Breast epithelium (tissue), 3 donors: ENCODE results near the gene FBN1.

ENCODE experiments used
- CTCF ChIP-seq, 3 donors: fragments of 450-650 bp; IDR thresholded peaks; one replicate each; pipeline ENCODE4 v1.5.1; 2016 to 2017; ENCODE audit warnings: antibody characterized with exemption in 3 of 3, mild to moderate bottlenecking in 3 of 3, moderate library complexity in 3 of 3
- POLR2A ChIP-seq: fragments of 450-650 bp; IDR thresholded peaks from one replicate; pipeline ENCODE4 v1.6.1; 2016; ENCODE audit warnings: antibody characterized with exemption, mild to moderate bottlenecking, moderate library complexity
- POLR2AphosphoS5 ChIP-seq, 3 donors: sonication (generic); formaldehyde crosslinking; IDR thresholded peaks; one replicate each; pipeline ENCODE4 v1.6.1; 2017; ENCODE audit warnings: antibody characterized with exemption in 3 of 3

DNA sequence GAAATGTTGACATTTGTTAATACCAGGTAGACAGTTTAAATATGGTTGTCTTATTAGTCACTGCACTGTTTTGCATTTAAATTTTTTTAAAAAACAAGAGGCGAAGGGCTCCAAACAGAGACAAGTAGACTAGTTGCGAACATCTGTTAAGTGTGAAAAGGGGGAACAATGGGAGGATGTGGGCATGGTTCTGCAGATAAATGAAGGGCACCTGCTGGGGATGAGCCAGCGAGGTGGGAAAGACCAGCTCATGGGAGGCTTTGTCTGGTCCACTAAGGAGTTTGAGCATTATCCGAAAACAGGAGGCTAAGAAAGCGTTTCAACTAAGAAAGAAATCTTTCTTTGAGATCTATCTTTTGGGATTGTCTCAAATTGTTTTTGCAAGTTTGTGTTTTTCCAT lies 72.7 kb downstream of the FBN1 start:
- TF ChIP-seq POLR2A, result no peak
- TF ChIP-seq CTCF (IDR thresholded peaks at IDR 0.05), result no peak
- TF ChIP-seq POLR2AphosphoS5 (IDR thresholded peaks at IDR 0.05), result no peak
